ENCODE data around the gene ATPAF2.
A peak's percentile ranks its signal among the peaks of the same experiment; 100 is the strongest.

GRCh38 chr17:18038861-18039534 is at the start of gene ATPAF2, which contains the start of gene GID4:
- TF ChIP-seq CTCF (conservative IDR thresholded peaks at IDR 0.05; ENCODE audit: low read depth, low read length) (0 out of 2 replicates have a peak, but pooled peaks have one; percentile 25), EZH2phosphoT487 (IDR thresholded peaks at IDR 0.05; ENCODE audit: borderline replicate concordance, low read length) (no peak), EZH2 (IDR thresholded peaks at IDR 0.05; ENCODE audit: low read length, unreplicated experiment) (no peak)
